Loucy (cell line): Measurements from ENCODE around the gene RAB19.

Source experiments
- CTCF ChIP-seq: fragments of 200-600 bp; sonication (generic); conservative IDR thresholded peaks from 2 replicates; pipeline ENCODE4 v1.5.1; 2014; ENCODE audit warnings: mild to moderate bottlenecking, antibody characterized with exemption, low read length
- EZH2phosphoT487 ChIP-seq: fragments of 200-600 bp; IDR thresholded peaks from 2 replicates; pipeline ENCODE4 v1.6.1; 2018; ENCODE audit warnings: antibody characterized with exemption, mild to moderate bottlenecking, moderate library complexity, borderline replicate concordance

GRCh38 chr7:140404565-140405065 lies 757 bp downstream of the RAB19 start:
- TF ChIP-seq EZH2phosphoT487 = no peak
- no peak for TF ChIP-seq CTCF
